HG03139 (cell line): ENCODE results near the gene EID1.

Experiments used
- ATAC-seq: cut with Tn5 transposase; IDR thresholded peaks from one replicate; pipeline ENCODE4 v1.9.1; 2021; ENCODE audit not compliant: unreplicated experiment

The EID1 gene

GRCh38 chr15:48868536-48868935, 9.4 kb upstream of the EID1 start:
- no peak for ATAC-seq

DNA sequence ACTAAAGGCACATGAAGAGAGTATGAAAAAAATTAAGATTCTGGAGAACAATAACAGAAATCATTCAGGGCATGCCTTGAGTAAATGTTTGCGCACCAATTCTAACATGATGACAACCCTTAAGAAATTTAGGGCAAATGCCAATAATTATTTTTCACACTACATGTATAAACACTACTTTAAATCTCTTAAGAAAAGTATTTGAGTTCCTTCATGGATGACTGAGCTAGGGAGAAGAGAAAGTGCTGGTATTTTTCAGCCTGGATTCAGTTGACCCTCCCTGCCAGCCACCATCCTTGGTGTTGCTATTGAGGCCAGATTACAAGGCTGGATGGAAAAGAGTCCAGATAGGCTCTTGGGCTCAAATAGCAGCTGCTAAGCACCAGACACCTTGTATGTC, 8.0 kb upstream of the EID1 start:
- ATAC-seq = no peak

- ATAC-seq = no peak
Measured at GRCh38 chr15:48871542-48871941, 6.4 kb upstream of the EID1 start.

- no peak for ATAC-seq
Measured at GRCh38 chr15:48872632-48873031, 5.3 kb upstream of the EID1 start.

GRCh38 chr15:48875241-48875960, 2.5 kb upstream of the EID1 start:
- ATAC-seq = no peak

DNA sequence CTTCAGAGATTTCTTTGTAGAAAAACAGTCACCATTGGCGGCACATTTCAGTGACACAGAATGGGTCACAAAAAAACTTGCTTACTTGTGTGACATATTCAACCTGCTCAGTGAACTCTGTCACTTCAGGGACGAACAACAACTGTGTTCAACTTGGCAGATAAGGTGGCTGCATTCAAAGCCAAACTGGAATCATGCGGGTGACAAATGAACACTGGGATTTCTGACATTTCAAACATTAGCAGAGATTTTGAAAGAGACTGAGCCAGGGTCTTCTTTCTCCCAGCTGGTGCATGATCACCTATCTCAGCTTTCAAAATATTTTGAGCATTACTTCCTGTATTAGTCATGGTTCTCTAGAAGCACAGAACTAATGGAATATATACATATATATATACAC, 1.9 kb upstream of the EID1 start:
- ATAC-seq = no peak

DNA sequence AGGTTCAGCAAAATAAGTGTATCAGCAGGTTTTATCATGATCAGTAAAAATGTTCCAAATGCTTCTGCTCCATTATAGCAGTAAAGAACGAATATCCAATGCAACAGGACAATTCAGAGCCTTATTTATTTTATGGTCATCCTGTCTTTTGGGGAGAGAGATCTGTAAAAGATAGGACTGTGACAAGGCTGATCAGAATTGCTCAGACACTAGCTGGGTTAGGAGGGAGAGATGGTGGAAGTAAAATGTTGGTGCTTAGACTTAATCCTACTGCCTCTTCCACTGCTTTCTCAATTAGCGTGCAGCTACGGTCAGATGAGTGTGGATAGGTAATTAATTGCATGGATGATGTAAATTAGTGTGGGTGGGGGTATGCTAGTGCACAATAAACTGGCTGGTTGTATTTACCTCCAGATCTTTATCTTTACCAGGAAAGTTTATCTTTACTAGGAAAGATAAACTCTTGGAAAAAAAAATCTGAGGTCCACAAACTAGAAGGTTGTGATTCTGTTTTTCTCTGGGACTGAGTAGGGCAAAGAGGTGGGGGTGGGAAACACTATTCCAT, 2.2 kb downstream of the EID1 start:
- ATAC-seq = no peak

- no peak for ATAC-seq
Measured at GRCh38 chr15:48883699-48884098, 5.8 kb downstream of the EID1 start.

DNA sequence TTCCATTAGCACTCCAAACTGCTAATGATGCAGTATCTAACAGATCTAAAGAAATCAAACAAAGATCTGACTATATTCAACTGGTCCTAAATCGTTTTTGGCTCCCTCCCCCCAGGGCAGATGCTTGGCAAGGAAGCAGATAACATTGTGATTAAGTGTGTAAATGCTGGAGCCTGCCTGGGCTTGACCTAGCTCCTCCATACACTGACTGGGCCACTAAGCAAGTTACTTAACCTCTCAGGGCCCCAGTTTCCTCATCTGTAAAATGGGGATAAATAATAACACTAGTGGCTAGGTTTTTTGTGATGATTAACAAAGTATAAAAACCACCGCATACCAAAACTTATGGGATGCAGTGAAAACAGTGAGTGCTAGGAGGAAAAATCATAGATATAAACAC, 9.2 kb downstream of the EID1 start:
- ATAC-seq = no peak

DNA sequence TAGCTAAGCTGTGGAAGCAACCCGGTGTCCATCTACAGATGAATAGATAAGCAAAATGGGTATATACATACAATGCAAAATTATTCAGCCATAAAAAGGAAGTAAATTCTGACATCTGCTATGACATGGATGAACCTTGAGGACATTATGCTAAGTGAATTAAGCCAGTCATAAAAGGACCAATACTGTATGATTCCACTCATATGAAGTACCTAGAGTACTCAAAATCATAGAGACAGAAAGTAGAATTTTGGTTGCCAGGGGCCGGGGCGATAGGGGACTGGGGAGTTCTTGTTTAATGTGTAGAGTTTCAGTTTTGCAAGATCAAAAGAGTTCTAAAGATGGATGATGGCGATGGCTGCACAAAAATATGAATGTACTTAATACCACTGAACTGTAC, 10.3 kb downstream of the EID1 start:
- no peak for ATAC-seq

DNA sequence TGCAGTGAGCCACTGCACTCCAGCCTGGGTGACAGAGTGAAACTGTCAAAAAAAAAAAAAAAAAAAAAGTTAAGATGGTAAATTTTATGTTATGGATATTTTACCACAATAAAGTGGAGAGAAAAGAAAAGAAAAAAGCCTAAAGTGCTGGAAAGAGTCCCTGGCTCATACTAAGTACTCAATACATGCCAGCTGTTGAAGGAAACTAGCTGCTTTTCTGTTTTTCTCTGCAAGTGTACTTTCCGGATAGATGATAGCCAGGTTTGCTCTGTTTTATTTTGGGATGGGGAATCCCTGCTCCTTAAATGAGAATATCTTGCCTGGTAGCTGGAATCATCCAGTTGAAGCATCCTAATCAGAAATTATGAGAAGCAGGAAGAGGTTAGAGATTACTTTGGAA, 10.9 kb downstream of the EID1 start:
- no peak for ATAC-seq

GRCh38 chr15:48889925-48890324, 12.0 kb downstream of the EID1 start:
- ATAC-seq = no peak

DNA sequence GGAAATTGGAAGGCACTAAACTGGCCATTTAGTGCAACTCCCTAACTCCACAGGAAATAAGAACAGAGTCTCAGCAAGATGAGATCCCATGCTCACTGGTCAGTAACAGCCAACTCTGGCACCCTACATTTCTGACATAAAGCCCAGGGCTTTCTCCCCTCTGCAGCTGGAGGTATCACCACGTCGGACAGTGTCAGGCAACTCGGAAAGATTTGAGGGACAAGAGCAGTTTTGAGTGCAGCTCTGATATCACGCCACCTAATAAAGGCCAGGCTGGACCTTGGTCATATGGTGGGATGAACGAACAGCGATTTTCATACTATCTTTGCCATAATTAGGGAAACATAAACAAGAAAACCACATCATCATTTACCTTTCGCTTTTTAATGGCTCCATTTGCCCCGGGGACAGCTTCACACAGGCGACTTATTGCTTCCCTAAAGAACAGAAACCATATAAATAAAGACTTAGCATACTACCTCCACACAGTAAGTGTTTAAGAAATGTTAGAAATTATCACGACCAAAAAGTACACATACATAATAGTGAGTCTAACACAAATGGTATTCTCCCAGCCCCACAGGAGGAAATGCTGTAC, 12.5 kb downstream of the EID1 start:
- ATAC-seq = no peak

- no peak for ATAC-seq
Measured at GRCh38 chr15:48891232-48891765, 13.4 kb downstream of the EID1 start.

GRCh38 chr15:48893311-48893710, 15.4 kb downstream of the EID1 start:
- no peak for ATAC-seq

GRCh38 chr15:48896869-48897814, 19.2 kb downstream of the EID1 start:
- ATAC-seq = no peak

DNA sequence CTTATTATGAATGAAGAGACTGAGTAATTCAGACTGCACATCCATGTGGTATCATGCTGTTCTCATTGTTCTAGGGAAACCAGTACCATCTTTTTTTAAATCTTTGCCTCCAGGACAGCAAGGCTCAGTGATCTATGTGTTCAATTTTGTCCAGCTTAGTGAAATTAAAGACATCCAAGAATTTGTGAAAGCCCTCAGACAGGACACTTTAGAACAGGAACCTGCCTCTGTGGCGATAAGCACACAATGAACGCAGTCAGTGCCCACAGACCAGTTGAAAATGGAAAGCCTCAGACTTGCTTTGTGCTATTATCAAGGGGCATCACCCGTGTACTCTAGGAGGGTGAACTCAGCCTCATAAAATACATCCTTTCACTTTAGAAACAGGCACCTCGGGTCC, 20.1 kb downstream of the EID1 start:
- no peak for ATAC-seq

DNA sequence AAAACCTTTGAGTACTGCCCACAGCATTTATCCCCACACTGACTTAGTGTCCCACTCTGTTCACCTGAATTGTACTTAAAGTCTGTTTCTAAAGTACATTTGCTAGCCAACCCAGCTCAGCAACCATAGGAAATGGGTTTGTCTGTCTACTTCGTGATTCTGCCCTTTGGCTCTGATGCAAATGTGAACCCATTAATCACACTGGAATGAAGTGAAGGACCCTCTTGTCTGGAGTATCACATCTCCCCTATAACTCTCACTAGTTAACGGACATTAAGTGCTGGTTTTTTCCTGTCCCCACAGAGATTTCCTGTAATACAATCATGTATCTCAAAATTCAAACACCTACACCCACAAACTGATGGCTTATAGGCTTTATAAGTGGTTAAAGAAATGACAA, 20.5 kb downstream of the EID1 start:
- ATAC-seq = no peak

DNA sequence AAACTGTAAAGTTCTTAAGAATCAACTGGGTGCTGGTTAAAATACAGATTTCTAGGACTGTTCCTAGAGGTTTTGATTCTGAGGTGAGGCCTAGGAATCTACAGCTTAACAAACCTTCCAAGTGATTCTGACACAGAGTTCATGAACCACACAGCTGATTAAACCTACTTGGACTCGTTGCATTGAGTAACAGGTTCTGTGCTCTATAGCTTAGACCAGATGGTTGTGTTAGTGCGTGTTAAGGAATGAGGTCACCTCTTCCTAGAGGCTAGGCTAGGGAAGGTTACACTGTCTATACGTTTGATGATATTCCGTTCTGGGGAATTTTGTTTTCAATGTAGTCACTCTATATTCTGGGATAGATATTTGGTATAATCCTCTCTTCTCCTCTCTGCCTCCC, 21.9 kb downstream of the EID1 start:
- no peak for ATAC-seq

DNA sequence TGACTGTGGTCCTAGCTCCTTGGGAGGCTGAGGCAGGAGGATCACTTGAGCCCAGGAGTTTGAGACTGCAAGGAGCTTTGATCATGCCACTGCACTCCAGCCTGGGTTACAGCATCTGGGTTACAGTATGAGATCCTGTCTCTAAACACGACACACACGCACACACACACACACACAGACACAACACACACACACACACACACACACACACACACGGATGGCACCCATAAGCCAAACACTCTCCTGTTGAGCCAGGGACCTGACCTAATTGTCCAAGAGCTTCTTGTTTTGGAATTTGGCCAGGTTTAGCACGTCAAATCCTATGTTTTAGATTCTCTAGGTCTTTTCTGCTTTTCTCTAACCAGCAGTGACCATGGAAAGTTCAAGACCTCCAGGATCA, 26.8 kb downstream of the EID1 start:
- no peak for ATAC-seq

GRCh38 chr15:48905216-48905615, 27.3 kb downstream of the EID1 start:
- ATAC-seq = no peak
